ENCODE results near the gene AUTS2.

AUTS2 gene

DNA sequence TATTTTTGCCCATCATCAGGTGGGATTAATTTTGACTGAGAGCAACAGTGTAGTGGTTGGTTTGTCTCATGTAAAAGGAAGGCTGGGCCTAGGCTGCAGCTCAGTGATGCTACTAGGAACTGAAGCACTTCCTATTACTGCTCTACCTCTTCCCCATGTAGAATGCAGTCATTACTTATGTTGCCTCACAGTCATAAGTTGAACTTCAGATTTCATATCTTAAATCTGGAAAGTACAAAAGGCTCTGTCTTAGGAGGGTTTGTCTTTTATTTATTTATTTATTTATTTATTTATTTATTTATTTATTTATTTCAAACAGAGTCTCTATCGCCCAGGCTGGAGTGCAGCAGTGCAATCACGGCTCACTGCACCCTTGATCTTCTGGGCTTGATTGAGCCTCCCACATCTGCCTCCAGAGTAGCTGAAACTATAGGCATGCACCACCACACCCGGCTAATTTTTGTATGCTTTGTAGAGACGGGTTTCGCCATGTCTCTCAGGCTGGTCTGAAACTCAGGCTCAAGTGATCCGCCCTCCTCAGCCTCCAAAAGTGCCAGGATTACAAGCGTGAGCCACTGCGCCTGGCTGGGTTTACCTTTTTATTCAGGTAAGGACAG is 812.0 kb downstream of the AUTS2 start:
- DNase-seq (ENCODE audit: low read depth in 2 of 2): no peak

DNA sequence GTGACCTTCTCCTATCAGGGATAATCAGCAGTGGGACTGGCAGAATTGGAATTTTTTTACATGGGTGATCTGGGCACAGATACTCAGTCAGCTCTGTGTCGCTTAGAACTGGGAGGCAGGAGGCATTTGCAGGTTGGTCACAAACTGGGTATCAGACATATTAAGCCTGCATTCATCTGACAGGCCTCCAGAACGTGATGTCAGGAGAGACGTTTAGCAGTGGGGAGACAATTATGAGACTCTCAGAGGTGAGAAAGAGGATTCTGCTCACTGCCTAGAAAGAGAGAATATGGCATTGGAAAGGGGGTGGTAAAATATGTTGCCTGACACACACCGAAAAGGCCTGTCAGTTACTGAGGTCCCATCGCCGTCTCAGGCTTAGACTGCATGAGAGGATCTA is 816.1 kb downstream of the AUTS2 start:
- DNase-seq (ENCODE audit: low read depth in 2 of 2): no peak

DNA sequence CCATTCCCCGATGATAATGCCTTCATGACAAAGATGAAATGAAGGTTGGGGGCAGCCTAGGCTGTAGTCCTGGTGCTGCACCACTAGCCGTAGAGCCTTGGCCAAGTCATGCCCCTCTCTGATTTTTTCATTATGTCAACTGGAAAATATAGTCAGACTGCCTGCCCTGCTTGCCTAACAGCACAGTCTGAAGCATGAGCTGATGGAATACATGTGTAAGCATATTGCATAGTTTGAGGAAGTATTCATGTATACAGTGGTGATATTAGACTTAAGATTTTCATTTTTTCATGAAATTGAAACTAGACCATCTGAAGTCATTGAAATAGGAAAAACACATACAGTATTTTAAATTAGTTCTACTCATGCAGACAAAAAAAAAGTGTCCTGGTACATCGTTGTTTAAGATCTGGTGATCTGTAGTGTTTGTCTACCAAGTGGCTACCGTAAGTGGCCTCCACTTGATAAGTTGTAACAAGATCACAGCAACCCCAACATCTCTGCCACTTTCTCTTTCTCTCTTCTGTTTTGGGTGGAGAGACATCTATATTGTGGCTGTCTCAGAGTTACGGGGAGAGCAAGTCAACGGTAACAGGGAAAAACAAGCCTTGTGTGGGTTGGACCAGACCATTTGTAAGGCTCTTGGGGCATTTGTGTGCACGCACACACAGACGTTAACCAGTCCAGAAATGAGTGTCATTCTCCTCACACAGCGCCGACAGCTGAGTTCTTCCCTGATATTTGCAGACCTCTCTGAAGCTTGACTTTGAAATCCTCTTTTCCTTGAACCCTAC is 817.1 kb downstream of the AUTS2 start:
- no peak for DNase-seq (ENCODE audit: low read depth in 2 of 2)

DNA sequence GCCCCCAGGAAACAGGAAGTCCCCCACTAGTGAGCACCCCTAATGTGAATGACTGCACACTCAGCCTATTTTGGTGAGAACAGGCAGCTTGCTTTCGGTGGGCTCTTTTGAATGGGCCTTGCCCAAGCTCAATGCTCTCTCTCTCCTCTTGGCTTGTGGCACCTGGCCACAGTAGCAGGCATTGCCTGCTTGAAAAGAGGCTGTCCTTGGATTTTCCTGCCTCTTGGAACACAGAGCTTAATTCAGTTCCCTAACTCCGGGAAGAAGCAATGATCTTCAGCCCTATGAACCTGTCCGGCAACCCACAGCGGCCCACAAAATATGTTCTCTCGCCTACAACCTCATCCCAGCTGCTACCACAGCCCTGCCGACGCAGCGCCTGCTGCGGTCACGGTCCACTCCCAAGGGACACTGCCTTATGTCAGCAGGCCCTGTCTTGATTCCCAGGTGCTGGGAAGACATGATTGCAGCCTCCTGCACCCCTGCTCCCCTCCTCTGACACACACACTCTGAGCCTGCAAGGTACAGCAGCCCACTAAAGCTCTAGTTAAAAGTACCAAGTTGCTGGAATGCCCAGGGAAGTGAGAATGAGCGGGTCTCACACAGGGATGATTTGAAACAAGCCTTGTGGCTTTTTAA is 818.2 kb downstream of the AUTS2 start:
- DNase-seq (ENCODE audit: low read depth in 2 of 2): no peak

- no peak for DNase-seq (ENCODE audit: low read depth in 2 of 2)
These were observed 818.8 kb downstream of the AUTS2 start for GRCh38 chr7:70416986-70417655.

DNA sequence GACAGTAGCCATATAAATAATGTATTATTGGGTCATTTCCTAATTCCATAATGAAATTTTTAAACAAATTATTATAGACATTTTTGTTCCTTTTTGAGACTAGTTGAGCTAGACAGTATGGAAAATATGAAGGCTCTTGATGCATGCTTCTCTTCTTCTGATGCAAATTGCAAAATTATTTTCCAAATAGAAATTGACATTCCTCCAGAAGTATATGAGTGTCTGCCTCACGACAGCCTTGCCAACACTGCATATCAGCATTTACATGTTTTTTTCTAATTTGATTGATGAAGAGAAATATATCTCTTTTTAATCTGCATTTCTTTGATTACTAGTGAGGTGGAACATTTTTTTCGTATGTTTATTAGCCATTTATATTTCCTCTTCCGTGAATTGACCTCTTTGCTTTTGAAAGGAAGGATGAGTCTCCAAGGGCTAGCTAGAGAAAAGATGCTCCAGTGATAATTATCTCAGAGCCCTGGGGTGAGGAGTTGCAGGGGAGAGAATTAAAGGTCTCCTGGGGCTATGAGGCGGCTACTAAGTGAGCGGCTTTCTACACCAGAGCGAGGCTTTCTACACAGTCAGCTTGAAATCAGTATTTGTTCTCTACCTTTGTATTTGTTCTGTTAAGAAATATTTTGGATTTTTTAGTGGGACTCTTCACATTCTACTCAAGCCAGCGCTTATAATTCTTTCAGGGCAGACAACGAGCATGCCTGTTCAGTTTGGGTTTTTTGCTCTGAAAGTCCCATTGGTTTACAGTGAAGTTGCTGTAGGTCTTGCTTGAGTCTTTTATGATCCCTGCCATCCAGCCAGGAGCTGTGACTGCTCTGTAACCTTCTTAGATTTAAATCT is 821.5 kb downstream of the AUTS2 start:
- DNase-seq (ENCODE audit: low read depth in 2 of 2): no peak

DNA sequence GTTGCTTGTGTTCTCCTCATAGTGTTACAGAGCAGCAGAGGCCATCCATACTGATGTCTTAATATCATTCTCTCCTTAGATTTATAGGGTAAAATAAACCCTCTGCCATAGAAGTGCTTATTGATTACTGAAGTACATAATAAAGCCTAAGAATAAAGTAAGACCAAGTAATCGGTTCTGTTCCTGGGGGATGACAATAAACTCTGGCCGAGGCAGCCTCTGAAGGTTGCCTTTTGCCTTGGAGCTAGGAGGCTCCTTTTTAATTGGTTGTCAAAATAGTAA is 822.0 kb downstream of the AUTS2 start:
- DNase-seq (ENCODE audit: low read depth in 2 of 2): no peak

DNA sequence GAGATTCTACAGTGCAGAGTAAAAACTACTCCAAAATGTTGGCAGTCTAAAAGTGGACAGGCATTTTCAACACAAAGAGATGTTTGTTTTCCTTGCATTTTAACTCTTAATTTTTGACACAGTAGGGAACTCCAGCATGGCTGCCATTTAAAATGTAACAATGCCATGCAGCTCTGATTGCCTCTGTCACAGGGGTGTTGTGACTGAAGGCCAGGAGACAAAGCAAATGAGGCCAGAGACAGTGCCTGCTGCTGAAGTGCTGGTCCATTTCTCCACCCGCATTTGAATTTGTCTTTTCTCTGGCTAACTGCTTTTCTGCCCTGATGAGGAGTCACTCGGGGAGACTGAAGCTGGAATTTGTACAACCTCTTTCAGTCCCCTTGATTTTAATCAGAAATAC is 823.0 kb downstream of the AUTS2 start:
- DNase-seq (ENCODE audit: low read depth in 2 of 2): no peak

DNA sequence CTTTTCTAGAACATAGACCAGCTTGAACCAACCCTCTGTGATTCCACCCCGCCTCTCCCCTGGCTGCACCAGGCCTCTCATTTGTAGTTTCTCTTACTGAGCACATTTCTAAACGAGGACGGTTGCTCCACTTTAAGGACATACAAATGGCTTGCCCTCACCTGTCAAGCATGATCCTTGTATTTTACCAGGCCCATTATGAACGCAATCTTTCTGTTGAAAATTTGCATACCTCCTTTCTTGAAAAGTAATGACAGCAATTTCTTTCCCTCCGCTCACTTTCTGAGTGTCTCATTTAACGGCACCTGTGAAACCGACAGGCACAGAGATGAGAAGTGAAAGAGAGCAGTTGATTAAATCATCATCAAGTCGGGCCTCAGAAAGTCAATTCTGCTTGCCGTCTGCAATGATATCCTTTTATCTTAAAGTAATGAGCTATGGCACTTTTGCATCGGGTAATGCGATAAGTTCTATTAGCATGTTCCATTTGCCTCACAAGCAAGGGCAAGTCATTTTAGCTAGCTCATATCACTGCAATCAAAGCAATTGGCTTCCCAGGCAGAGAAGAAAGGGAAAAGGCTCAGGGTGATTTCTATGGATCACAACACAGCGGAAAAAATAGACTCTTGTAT is 828.1 kb downstream of the AUTS2 start:
- no peak for DNase-seq (ENCODE audit: low read depth in 2 of 2)

GRCh38 chr7:70432567-70433001 is 834.3 kb downstream of the AUTS2 start:
- DNase-seq (ENCODE audit: low read depth in 2 of 2): no peak

DNA sequence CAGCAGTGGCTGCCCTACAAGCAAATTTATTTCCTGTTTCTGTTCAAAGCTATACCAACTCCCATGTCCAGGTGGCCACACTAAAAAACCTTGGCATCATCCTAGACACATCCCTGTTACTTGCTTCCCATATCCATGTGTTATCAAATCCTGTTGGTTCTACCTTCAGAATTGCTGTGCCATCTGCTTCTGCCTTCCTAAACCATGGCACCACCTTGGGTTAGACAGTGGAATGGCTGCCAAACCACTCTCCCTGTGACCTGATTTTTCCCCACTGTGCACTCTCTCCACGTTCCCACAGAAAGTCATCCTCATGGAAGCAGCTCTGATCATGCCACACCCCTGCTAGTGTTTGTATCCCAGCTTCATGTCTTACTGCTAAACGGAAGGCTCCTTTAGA is 836.1 kb downstream of the AUTS2 start:
- no peak for DNase-seq (ENCODE audit: low read depth in 2 of 2)

GRCh38 chr7:70434821-70435220 is 836.5 kb downstream of the AUTS2 start:
- no peak for DNase-seq (ENCODE audit: low read depth in 2 of 2)

- DNase-seq (ENCODE audit: low read depth in 2 of 2): no peak
These were observed 837.4 kb downstream of the AUTS2 start for GRCh38 chr7:70435634-70436033.

DNA sequence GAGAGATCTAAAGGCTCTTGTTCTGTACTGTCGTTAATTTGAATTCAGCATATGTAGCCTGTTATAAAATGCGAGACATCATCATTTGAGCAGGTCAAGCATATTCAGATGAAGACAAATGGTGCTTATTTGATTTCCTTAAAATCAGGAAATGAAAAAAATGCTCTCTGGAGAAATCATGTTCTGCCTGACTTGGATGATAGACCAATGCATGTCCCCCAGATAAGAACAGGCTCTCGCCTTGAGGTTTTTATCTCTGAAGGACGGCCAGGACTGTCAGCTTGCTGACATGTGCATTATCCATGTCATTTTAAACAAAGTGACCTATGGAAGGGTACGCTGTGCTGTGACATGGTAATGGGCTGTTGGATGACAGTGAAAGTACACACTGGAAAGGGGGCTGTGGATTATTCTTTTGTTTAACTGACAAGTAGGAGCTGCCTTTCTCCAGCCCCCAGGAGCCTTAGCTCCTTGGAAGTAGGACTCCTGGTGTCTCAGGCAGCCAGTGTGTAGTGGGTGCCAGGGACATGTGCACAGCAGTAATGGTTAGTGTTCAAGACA is 838.6 kb downstream of the AUTS2 start:
- no peak for DNase-seq (ENCODE audit: low read depth in 2 of 2)

DNA sequence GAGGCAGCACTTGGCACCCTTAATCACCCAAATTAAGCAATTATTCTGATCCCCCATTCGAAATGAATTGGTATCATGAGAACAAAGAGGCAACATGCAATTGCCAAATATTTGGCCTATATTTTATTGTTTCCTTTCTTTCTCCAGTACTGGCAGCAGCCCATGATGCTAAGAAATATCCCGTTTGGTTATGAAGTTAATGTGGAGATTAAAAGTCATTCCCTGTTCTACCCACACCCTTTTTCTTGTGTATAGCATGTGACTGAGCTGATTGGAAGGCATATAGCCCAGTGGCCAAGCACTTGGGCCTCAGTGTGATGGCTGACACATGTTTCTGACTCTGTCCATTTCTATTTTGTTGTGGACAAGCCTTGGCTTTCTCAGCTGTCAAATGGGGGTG is 841.4 kb downstream of the AUTS2 start:
- no peak for DNase-seq (ENCODE audit: low read depth in 2 of 2)

GRCh38 chr7:70446448-70447143 is 848.3 kb downstream of the AUTS2 start:
- no peak for DNase-seq (ENCODE audit: low read depth in 2 of 2)

GRCh38 chr7:70448312-70448906 is 850.1 kb downstream of the AUTS2 start:
- no peak for DNase-seq (ENCODE audit: low read depth in 2 of 2)

- no peak for DNase-seq (ENCODE audit: low read depth in 2 of 2)
These were observed 852.5 kb downstream of the AUTS2 start for GRCh38 chr7:70450731-70451130.

GRCh38 chr7:70455925-70456324 is 857.6 kb downstream of the AUTS2 start:
- no peak for DNase-seq (ENCODE audit: low read depth in 2 of 2)

GRCh38 chr7:70456719-70457118 is 858.4 kb downstream of the AUTS2 start:
- no peak for DNase-seq (ENCODE audit: low read depth in 2 of 2)
